Keratinocyte (primary cell): ENCODE data around the gene ALDH9A1. TPM values are rescaled to one million over a fixed set of nuclear protein-coding genes. Genes with fewer than 3 reads are reported as not detected.

ENCODE experiments used
- DNase-seq: peaks from one replicate; pipeline ENCODE4 v3.0.0-alpha.2; 2011; ENCODE audit warnings: low read depth, missing footprints, low spot score
- FAIRE-seq: peaks from 2 replicates; lab custom pipeline; 2011; peaks lifted over from hg19 to GRCh38; lab: Jason Lieb, UNC
- H2AFZ ChIP-seq: 2 replicates; pipeline ENCODE4 v1.6.0; 2012; ENCODE audit warnings: low read length, control low read depth, inconsistent platforms; ENCODE audit not compliant: control insufficient read depth
- H3K27ac ChIP-seq: 2 replicates; pipeline ENCODE4 v1.5.1; 2011; ENCODE audit warnings: low read length; ENCODE audit not compliant: control insufficient read depth, insufficient read depth
- H3K27me3 ChIP-seq: 3 replicates; pipeline ENCODE4 v1.6.0; 2011; ENCODE audit warnings: low read length; ENCODE audit not compliant: control insufficient read depth, insufficient read depth; ENCODE audit errors: extremely low read depth
- H3K36me3 ChIP-seq, 2 experiments: 2 replicates in 1 of 2; 3 replicates in 1 of 2; pipeline ENCODE4 v1.5.1; 2011; ENCODE audit warnings: low read length in 2 of 2, mild to moderate bottlenecking in 1 of 2; ENCODE audit not compliant: control insufficient read depth in 2 of 2, insufficient read depth in 2 of 2; ENCODE audit errors: extremely low read depth in 1 of 2
- H3K4me1 ChIP-seq: 3 replicates; pipeline ENCODE4 v1.5.1; 2011; ENCODE audit warnings: low read length; ENCODE audit not compliant: control insufficient read depth, insufficient read depth; ENCODE audit errors: extremely low read depth
- H3K4me2 ChIP-seq: 3 replicates; pipeline ENCODE4 v1.6.0; 2011; ENCODE audit warnings: low read depth, low read length; ENCODE audit not compliant: control insufficient read depth, insufficient read depth; ENCODE audit errors: extremely low read depth
- H3K4me3 ChIP-seq, 3 experiments: fragments of 200-600 bp in 1 of 3; sonication (generic) in 1 of 3; 2 replicates in 2 of 3; 3 replicates in 1 of 3; pipeline ENCODE4 v1.5.1; 2011 to 2016; ENCODE audit warnings: low read length in 3 of 3, mild to moderate bottlenecking in 3 of 3, control low read depth in 2 of 3, inconsistent platforms in 1 of 3, low read depth in 1 of 3, mixed read lengths in 1 of 3, mixed run types in 1 of 3, moderate library complexity in 1 of 3; ENCODE audit not compliant: control insufficient read depth in 2 of 3, insufficient read depth in 2 of 3; ENCODE audit errors: extremely low read depth in 1 of 3
- H3K79me2 ChIP-seq: 2 replicates; pipeline ENCODE4 v1.6.0; 2012; ENCODE audit warnings: low read length; ENCODE audit not compliant: control insufficient read depth, insufficient read depth
- H3K9ac ChIP-seq: 3 replicates; pipeline ENCODE4 v1.6.0; 2011; ENCODE audit warnings: low read length; ENCODE audit not compliant: control insufficient read depth, insufficient read depth; ENCODE audit errors: extremely low read depth
- H3K9me1 ChIP-seq: 3 replicates; pipeline ENCODE4 v1.6.0; 2011; ENCODE audit warnings: low read length; ENCODE audit not compliant: control insufficient read depth, insufficient read depth; ENCODE audit errors: extremely low read depth
- H3K9me3 ChIP-seq: 2 replicates; pipeline ENCODE4 v1.5.1; 2012; ENCODE audit warnings: low read depth, low read length; ENCODE audit not compliant: control insufficient read depth
- H4K20me1 ChIP-seq: 3 replicates; pipeline ENCODE4 v1.6.0; 2011; ENCODE audit warnings: low read length; ENCODE audit not compliant: control insufficient read depth, insufficient read depth; ENCODE audit errors: extremely low read depth
- CTCF ChIP-seq, 3 experiments: IDR thresholded peaks in 1 of 3; conservative IDR thresholded peaks in 1 of 3; optimal IDR thresholded peaks in 1 of 3; 2 replicates in 2 of 3; 3 replicates in 1 of 3; pipeline versions ENCODE3 to v1.5.1; 2011; ENCODE audit warnings: low read length in 3 of 3, mild to moderate bottlenecking in 3 of 3, moderate library complexity in 2 of 3, control low read depth in 1 of 3, inconsistent platforms in 1 of 3; ENCODE audit not compliant: insufficient read depth in 2 of 3; ENCODE audit errors: extremely low read depth in 1 of 3
- EZH2 ChIP-seq: IDR thresholded peaks from one replicate; pipeline ENCODE4 v1.6.1; 2012; ENCODE audit warnings: inconsistent platforms, mild to moderate bottlenecking, low read length, moderate library complexity
- dilution Hi-C: fragments of 300-500 bp; cut with MboI; formaldehyde crosslinking; loops from one replicate; pipeline ENCODE4 v1.7.0; 2020; ENCODE audit warnings: low sequenced_read_pairs; ENCODE audit not compliant: extremely low pct_ligation_motif_present
- polyA plus RNA-seq, 5 experiments: library from polyadenylated mRNA; depleted of rRNA in 3 of 5; stranded (reverse) in 3 of 5; stranded (forward) in 1 of 5; unstranded in 1 of 5; fragments of >200 nt; gene quantifications; 1 replicate in 1 of 5; 2 replicates in 3 of 5; 3 replicates in 1 of 5; pipeline versions ENCODE4 v1.2.1 to v1.2.3, GENCODE V29; 2011 to 2012; ENCODE audit warnings: missing spikeins in 2 of 5, low read depth in 1 of 5, low replicate concordance in 1 of 5

The ALDH9A1 gene
- polyA plus RNA-seq, 1 donor (not counting 4 experiments of a cell fraction or from before 2014, with no cell fraction given): 77.4 TPM

GRCh38 chr1:165635329-165635728 lies 63.0 kb downstream of the ALDH9A1 start:
- no peak overlapping the region for H3K4me3 ChIP-seq
- TF ChIP-seq CTCF (optimal IDR thresholded peaks at IDR 0.05 in 1 of 3, IDR thresholded peaks at IDR 0.05 in 1 of 3, conservative IDR thresholded peaks at IDR 0.05 in 1 of 3; ENCODE audit: extremely low read depth in 1 of 3, insufficient read depth in 2 of 3, low read length in 3 of 3) (no peak), EZH2 (no peak)
- no peaks in the 10 kb centered on the region for H3K9me3 ChIP-seq
- dilution Hi-C loops: no loop called here
- no peak overlapping the region for H3K27ac ChIP-seq
- FAIRE-seq: no peak
- H3K4me1 ChIP-seq: peaks cover 20% of the 10 kb centered on the region
- H3K9ac ChIP-seq: no peak overlapping the region
- H3K4me2 ChIP-seq: no peak overlapping the region
- no peak overlapping the region for H2AFZ ChIP-seq
- peaks cover 3 to 9% of the 10 kb centered on the region in 2 experiments for H3K36me3 ChIP-seq
- peaks cover 2% of the 10 kb centered on the region for H4K20me1 ChIP-seq
- H3K27me3 ChIP-seq: no peaks in the 10 kb centered on the region
- H3K79me2 ChIP-seq: peaks cover 32% of the 10 kb centered on the region
- H3K9me1 ChIP-seq: no peaks in the 10 kb centered on the region
- DNase-seq: no peak

- FAIRE-seq: no peak
- H2AFZ ChIP-seq: no peak overlapping the region
- H3K36me3 ChIP-seq: peaks cover 3 to 7% of the 10 kb centered on the region in 2 experiments
- H3K9me1 ChIP-seq: no peaks in the 10 kb centered on the region
- peaks cover 20% of the 10 kb centered on the region for H3K4me1 ChIP-seq
- peaks cover 30% of the 10 kb centered on the region for H3K79me2 ChIP-seq
- no peak for DNase-seq
- dilution Hi-C loops: no loop called here
- no peak overlapping the region for H3K4me3 ChIP-seq
- H3K27ac ChIP-seq: no peak overlapping the region
- no peaks in the 10 kb centered on the region for H3K9me3 ChIP-seq
- H3K4me2 ChIP-seq: no peak overlapping the region
- no peak overlapping the region for H3K9ac ChIP-seq
- no peaks in the 10 kb centered on the region for H3K27me3 ChIP-seq
- TF ChIP-seq CTCF (optimal IDR thresholded peaks at IDR 0.05 in 1 of 3, IDR thresholded peaks at IDR 0.05 in 1 of 3, conservative IDR thresholded peaks at IDR 0.05 in 1 of 3; ENCODE audit: extremely low read depth in 1 of 3, insufficient read depth in 2 of 3, low read length in 3 of 3) (no peak), EZH2 (no peak)
- no peaks in the 10 kb centered on the region for H4K20me1 ChIP-seq
Observed at GRCh38 chr1:165634154-165634921, 64.0 kb downstream of the ALDH9A1 start.
